Right kidney (tissue), 1 donor: ENCODE data around the gene ORAI2.
"Not testable (repeated sequence)": the region's sequence is repeated elsewhere in the genome, so short reads cannot be mapped to it uniquely, and the experiment has no call there.

Experiments used
- DNase-seq: peaks from one replicate; pipeline ENCODE4 v3.0.0-alpha.2; 2016

The ORAI2 gene

DNA sequence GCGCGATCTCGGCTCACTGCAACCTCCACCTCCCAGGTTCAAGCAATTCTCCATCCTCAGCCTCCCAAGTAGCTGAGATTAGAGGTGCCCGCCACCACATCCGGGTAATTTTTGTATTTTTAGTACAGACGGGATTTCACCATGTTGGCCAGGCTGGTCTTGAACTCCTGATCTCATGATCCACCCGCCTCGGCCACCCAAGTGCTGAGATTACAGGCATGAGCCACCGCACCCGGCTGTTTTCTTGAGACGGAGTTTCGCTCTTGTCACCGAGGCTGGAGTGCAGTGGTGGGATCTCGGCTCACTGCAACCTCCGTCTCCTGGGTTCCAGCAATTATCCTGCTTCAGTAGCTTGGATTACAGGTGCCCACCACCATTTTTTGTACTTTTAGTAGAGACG is 64.9 kb downstream of the ORAI2 start:
- DNase-seq, result not testable (repeated sequence)

DNA sequence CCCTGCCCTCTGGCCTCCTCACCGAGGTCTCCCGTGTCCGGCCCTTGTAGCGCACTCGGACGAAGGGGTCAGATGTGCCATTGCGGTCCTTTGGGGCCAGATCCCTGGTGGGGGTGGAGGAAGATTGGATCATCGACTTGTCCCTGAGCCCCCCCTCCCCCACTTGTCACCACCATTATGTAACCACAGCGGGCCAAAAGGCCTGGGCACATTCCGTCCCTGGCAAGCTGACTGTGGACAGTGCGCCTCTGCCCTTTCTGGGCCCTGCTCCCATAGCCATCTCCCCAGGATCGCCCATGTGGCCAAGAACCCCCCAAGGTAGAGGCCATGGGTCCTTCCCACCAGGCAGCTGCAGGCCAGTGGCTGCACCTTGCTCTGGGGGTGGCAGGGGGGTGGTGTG is 69.8 kb downstream of the ORAI2 start:
- not testable (repeated sequence) for DNase-seq

DNA sequence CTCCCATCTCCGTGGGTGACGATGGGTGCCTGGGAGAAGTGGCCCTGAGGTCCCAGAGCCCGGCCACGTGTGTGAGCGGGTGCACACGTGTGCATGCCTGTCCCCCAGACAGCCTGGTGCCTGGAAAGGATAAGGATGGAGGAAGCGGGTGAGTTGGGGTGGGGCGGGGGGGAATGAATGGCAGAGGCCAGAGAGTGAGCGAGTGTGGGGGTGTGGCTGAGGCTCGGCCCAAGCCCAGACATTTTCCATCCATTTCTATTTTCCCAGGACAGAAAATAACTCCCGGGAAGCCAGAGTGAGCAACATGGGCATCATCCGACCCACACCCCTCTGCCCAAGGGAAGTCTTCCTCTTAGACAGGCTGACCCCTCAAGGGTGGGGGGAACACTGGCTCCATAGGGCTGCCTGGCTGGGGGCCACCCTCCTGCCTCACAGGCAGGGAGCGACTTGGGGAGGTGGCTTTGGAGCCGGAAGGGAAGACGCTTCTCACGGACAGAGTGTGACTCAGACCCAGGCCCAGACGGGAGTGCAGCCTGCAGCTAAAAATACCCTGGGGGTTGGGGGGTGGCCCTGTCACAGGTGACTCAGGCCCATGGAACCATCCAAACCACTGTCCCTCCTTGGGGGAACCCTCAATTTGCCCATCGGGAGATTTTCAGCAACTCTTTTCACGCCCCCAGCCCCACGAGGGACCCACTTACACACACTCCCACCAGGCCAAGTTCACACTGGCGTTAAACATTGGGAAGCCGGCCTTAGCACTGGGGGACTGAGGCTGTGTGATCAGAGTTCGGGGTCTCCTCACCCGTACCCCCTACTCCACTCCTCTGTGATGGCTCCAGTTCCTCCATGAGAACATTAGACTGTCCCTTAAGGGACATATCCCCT is 72.2 kb downstream of the ORAI2 start:
- DNase-seq, result not testable (repeated sequence)
